Endothelial cell of umbilical vein (primary cell): Measurements from ENCODE around the gene S100A10. TPM values are rescaled to one million over a fixed set of nuclear protein-coding genes. Genes with fewer than 3 reads are reported as not detected.

Source experiments
- BruUV-seq: library from RNA; stranded (reverse); fragments of 400-500 nt; replicated peaks from 2 replicates; lab custom pipeline; 2021; lab: Mats Ljungman, UMichigan
- CTCF ChIA-PET: fragments of 300-600, 350-600 bp; sonication (Branson Sonifier 250); formaldehyde crosslinking; loops from one replicate; lab custom pipeline; 2021; ENCODE audit warnings: antibody characterized with exemption, inconsistent platforms; lab: Charles Lee
- POLR2A ChIA-PET: fragments of 300-600, 350-600 bp; sonication (Branson Sonifier 250); formaldehyde crosslinking; loops from one replicate; lab custom pipeline; 2021; ENCODE audit warnings: antibody characterized with exemption, inconsistent platforms; lab: Charles Lee
- DNase-seq: peaks from one replicate; pipeline ENCODE4 v3.0.0-alpha.2; 2011; ENCODE audit warnings: low read depth, low spot score
- FAIRE-seq: peaks from 2 replicates; lab custom pipeline; 2011; peaks lifted over from hg19 to GRCh38; lab: Jason Lieb, UNC
- H2AFZ ChIP-seq: 2 replicates; pipeline ENCODE4 v1.6.0; 2012; ENCODE audit warnings: low read depth, low read length, control low read depth, inconsistent platforms
- H3K27ac ChIP-seq: 2 replicates; pipeline ENCODE4 v1.5.1; 2011; ENCODE audit warnings: low read depth, mild to moderate bottlenecking, control low read depth, low read length, moderate library complexity; ENCODE audit not compliant: insufficient read depth
- H3K27me3 ChIP-seq, 2 experiments: 2 replicates each; pipeline versions ENCODE4 v1.6.0 to v1.6.1; 2011; ENCODE audit warnings: low read length in 2 of 2, mixed read lengths in 1 of 2; ENCODE audit not compliant: control insufficient read depth in 2 of 2, insufficient read depth in 2 of 2
- H3K36me3 ChIP-seq, 2 experiments: 2 replicates in 1 of 2; 3 replicates in 1 of 2; pipeline ENCODE4 v1.5.1; 2011; ENCODE audit warnings: low read length in 2 of 2, mild to moderate bottlenecking in 1 of 2, moderate library complexity in 1 of 2; ENCODE audit not compliant: control insufficient read depth in 2 of 2, insufficient read depth in 2 of 2; ENCODE audit errors: extremely low read depth in 1 of 2
- H3K4me1 ChIP-seq: 3 replicates; pipeline ENCODE4 v1.5.1; 2011; ENCODE audit warnings: mild to moderate bottlenecking, low read length; ENCODE audit not compliant: control insufficient read depth, insufficient read depth; ENCODE audit errors: extremely low read depth
- H3K4me2 ChIP-seq: 2 replicates; pipeline ENCODE4 v1.6.1; 2011; ENCODE audit warnings: low read length, control low read depth, mixed read lengths; ENCODE audit not compliant: insufficient read depth
- H3K4me3 ChIP-seq, 3 experiments: fragments of 200-600 bp in 1 of 3; sonication (generic), shearing (Covaris generic) in 1 of 3; replicated peaks in 1 of 3; 2 replicates each; pipeline ENCODE4 v1.5.1; 2011 to 2016; ENCODE audit warnings: control low read depth in 3 of 3, low read length in 3 of 3, mild to moderate bottlenecking in 2 of 3, inconsistent platforms in 1 of 3, low read depth in 1 of 3, moderate library complexity in 1 of 3; ENCODE audit not compliant: insufficient read depth in 1 of 3
- H3K79me2 ChIP-seq: 2 replicates; pipeline ENCODE4 v1.6.0; 2012; ENCODE audit warnings: low read length, inconsistent platforms; ENCODE audit not compliant: control insufficient read depth, insufficient read depth
- H3K9ac ChIP-seq: replicated peaks from 2 replicates; pipeline ENCODE3; 2011; ENCODE audit warnings: low read length, control low read depth; ENCODE audit not compliant: insufficient read depth; ENCODE audit errors: extremely low read depth
- H3K9me1 ChIP-seq: replicated peaks from 3 replicates; pipeline ENCODE4 v1.6.0; 2011; ENCODE audit warnings: mild to moderate bottlenecking, low read length; ENCODE audit not compliant: control insufficient read depth, insufficient read depth; ENCODE audit errors: extremely low read depth
- H3K9me3 ChIP-seq: replicated peaks from 2 replicates; pipeline ENCODE4 v1.5.1; 2012; ENCODE audit warnings: low read length, inconsistent platforms; ENCODE audit not compliant: control insufficient read depth, insufficient read depth
- H4K20me1 ChIP-seq: replicated peaks from 2 replicates; pipeline ENCODE3; 2011; ENCODE audit warnings: mild to moderate bottlenecking, low read length; ENCODE audit not compliant: control insufficient read depth, insufficient read depth; ENCODE audit errors: extremely low read depth
- EZH2 ChIP-seq: IDR thresholded peaks from 2 replicates; pipeline ENCODE4 v1.6.1; 2012; ENCODE audit warnings: borderline replicate concordance, low read depth, mild to moderate bottlenecking, moderate library complexity, low read length, inconsistent platforms; ENCODE audit not compliant: severe bottlenecking
- FOS ChIP-seq: IDR thresholded peaks from 2 replicates; pipeline ENCODE4 v1.6.1; 2011; ENCODE audit warnings: mild to moderate bottlenecking, low read length, moderate library complexity, borderline replicate concordance; ENCODE audit not compliant: insufficient read depth
- GATA2 ChIP-seq: IDR thresholded peaks from 2 replicates; pipeline ENCODE4 v1.7.0; 2011; ENCODE audit warnings: low read depth, mild to moderate bottlenecking, moderate library complexity, mixed read lengths, low read length; ENCODE audit not compliant: insufficient read length, insufficient read depth
- JUN ChIP-seq: IDR thresholded peaks from 2 replicates; pipeline ENCODE4 v1.6.1; 2011; ENCODE audit warnings: borderline replicate concordance, low read depth; ENCODE audit not compliant: insufficient read length, insufficient read depth
- MYC ChIP-seq: IDR thresholded peaks from one replicate; pipeline ENCODE4 v1.6.1; 2011; ENCODE audit warnings: mild to moderate bottlenecking, low read depth, low read length
- POLR2A ChIP-seq: IDR thresholded peaks from 2 replicates; pipeline ENCODE4 v1.6.1; 2012; ENCODE audit warnings: low read depth, mild to moderate bottlenecking, control low read depth, low read length
- POLR2AphosphoS5 ChIP-seq: IDR thresholded peaks from 2 replicates; pipeline ENCODE4 v1.6.1; 2012; ENCODE audit warnings: low read depth, mild to moderate bottlenecking, control low read depth, low read length, moderate library complexity; ENCODE audit not compliant: insufficient read depth
- dilution Hi-C: fragments of 300-500 bp; cut with MboI; formaldehyde crosslinking; loops from one replicate; pipeline ENCODE4 v1.15.0; 2019; ENCODE audit warnings: low sequenced_read_pairs; ENCODE audit not compliant: extremely low pct_ligation_motif_present
- intact Hi-C: fragments of 100-400 bp; cut with micrococcal nuclease; formaldehyde crosslinking; loops from one replicate; pipeline ENCODE4 v1.10.0; 2022
- polyA plus RNA-seq, 4 experiments: library from polyadenylated mRNA; depleted of rRNA in 3 of 4; stranded (reverse) in 3 of 4; unstranded in 1 of 4; fragments of >200 nt; gene quantifications; 2 replicates each; pipeline versions ENCODE4 v1.2.1 to v1.2.3, GENCODE V29; 2011 to 2012; ENCODE audit warnings: missing spikeins in 1 of 4
- total RNA-seq: library from RNA; stranded (reverse); gene quantifications from 2 replicates; pipeline ENCODE4 v1.2.3, GENCODE V29; 2021
- TF ChIP-seq, protein P1 (sequence below), 2 donors: IDR thresholded peaks; 1 replicate in 1 of 2; 2 replicates in 1 of 2; pipeline ENCODE4 v1.5.1; 2011; ENCODE audit warnings: low read length in 2 of 2, mild to moderate bottlenecking in 2 of 2, moderate library complexity in 2 of 2, control low read depth in 1 of 2, inconsistent platforms in 1 of 2, low read depth in 1 of 2; ENCODE audit not compliant: insufficient read depth in 1 of 2; ENCODE audit errors: extremely low read depth in 1 of 2
- TF ChIP-seq, protein P2 (sequence below): IDR thresholded peaks from 2 replicates; pipeline ENCODE4 v1.6.1; 2011; ENCODE audit not compliant: insufficient read depth, insufficient read length

S100A10 gene
- total and polyA plus RNA-seq, 2 donors (not counting 3 experiments of a cell fraction or from before 2014, with no cell fraction given): 76.8 to 779 TPM

DNA sequence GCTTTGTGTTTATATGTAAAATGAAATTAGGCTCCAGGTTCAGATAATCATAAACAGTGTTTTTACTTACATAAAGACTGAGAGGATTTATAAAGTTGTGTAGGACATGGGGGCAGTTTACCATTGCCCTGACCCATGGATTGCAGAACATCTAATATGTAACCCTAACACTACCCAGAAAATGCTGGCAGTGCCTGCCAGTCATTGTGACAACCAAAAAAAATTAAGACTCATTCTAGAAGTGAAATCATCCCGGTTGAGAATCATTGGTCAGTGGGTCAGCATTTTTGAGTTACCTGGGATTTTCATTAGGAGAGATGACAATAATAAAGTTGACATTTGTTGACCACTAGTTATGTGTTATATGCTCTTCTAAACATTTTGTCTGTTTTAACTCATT, 53.1 kb downstream of the S100A10 start:
- no peak for FAIRE-seq
- H3K9me1 ChIP-seq: no peaks in the 10 kb centered on the region
- intact Hi-C loops (no loop called here), dilution Hi-C loops (no loop called here)
- H3K36me3 ChIP-seq: no peaks in the 10 kb centered on the region
- no peak overlapping the region for H3K9ac ChIP-seq
- peaks cover 4% of the 10 kb centered on the region for H3K4me1 ChIP-seq
- H2AFZ ChIP-seq: no peak overlapping the region
- H3K9me3 ChIP-seq: no peaks in the 10 kb centered on the region
- no TSS peak for BruUV-seq
- POLR2A ChIA-PET: no interaction called here
- H4K20me1 ChIP-seq: no peaks in the 10 kb centered on the region
- H3K4me3 ChIP-seq: no peak overlapping the region
- no peaks in the 10 kb centered on the region for H3K79me2 ChIP-seq
- TF ChIP-seq POLR2A (no peak), JUN (no peak)
- no peak overlapping the region for H3K4me2 ChIP-seq
- no peaks in the 10 kb centered on the region for H3K27me3 ChIP-seq
- no peak overlapping the region for H3K27ac ChIP-seq
- DNase-seq: no peak
- CTCF ChIA-PET: interaction anchor here (1.1 to 13.1 kb wide), 3 partner anchors 28 to 73 kb away, joined by 3 to 572 read pairs (median 17); partner anchors contain the start of gene S100A10

DNA sequence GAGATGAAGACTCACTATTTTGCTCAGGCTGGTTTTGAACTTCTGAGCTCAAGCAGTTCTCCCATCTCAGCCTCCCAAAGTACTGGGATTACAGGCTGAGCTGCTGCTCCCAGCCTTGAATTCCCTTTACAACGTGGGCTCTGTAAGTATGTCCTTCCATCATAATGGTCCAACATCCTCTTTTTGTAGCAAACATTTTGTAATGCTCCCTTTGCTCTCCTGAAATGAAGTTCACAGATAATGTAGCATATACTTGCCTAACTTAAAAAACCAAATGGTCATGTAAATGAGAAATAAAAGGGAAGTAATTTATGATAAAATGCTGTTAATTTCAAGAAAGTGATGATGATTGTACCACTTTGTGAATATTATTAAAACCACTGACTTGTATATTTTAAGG, 53.9 kb downstream of the S100A10 start:
- Histone ChIP-seq H3K9me3 (no peaks in the 10 kb centered on the region), H3K36me3 (no peaks in the 10 kb centered on the region), H3K9ac (no peak overlapping the region), H3K9me1 (no peaks in the 10 kb centered on the region), H3K4me3 (no peak overlapping the region), H2AFZ (no peak overlapping the region), H3K27me3 (no peaks in the 10 kb centered on the region), H3K4me2 (no peak overlapping the region), H3K79me2 (no peaks in the 10 kb centered on the region), H4K20me1 (no peaks in the 10 kb centered on the region), H3K27ac (no peak overlapping the region), H3K4me1 (peaks cover 6% of the 10 kb centered on the region)
- FAIRE-seq: no peak
- no peak for DNase-seq
- ChIA-PET CTCF (interaction anchor here (1.1 to 13.1 kb wide), 5 partner anchors 15 to 74 kb away, joined by 3 to 572 read pairs (median 4); partner anchors contain the start of gene S100A10), POLR2A (no interaction called here)
- BruUV-seq: no TSS peak
- TF ChIP-seq, protein P1, sequence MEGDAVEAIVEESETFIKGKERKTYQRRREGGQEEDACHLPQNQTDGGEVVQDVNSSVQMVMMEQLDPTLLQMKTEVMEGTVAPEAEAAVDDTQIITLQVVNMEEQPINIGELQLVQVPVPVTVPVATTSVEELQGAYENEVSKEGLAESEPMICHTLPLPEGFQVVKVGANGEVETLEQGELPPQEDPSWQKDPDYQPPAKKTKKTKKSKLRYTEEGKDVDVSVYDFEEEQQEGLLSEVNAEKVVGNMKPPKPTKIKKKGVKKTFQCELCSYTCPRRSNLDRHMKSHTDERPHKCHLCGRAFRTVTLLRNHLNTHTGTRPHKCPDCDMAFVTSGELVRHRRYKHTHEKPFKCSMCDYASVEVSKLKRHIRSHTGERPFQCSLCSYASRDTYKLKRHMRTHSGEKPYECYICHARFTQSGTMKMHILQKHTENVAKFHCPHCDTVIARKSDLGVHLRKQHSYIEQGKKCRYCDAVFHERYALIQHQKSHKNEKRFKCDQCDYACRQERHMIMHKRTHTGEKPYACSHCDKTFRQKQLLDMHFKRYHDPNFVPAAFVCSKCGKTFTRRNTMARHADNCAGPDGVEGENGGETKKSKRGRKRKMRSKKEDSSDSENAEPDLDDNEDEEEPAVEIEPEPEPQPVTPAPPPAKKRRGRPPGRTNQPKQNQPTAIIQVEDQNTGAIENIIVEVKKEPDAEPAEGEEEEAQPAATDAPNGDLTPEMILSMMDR (IDR thresholded peaks at IDR 0.05; ENCODE audit: extremely low read depth in 1 of 2, insufficient read depth in 1 of 2, low read depth in 1 of 2, low read length in 2 of 2): no peak
- TF ChIP-seq JUN: no peak
- no peak for TF ChIP-seq EZH2
- TF ChIP-seq, protein P2, sequence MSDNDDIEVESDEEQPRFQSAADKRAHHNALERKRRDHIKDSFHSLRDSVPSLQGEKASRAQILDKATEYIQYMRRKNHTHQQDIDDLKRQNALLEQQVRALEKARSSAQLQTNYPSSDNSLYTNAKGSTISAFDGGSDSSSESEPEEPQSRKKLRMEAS: no peak
- TF ChIP-seq GATA2: no peak
- no peak for TF ChIP-seq POLR2AphosphoS5
- TF ChIP-seq FOS: no peak
- TF ChIP-seq MYC: no peak
- no peak for TF ChIP-seq POLR2A
- intact Hi-C loops: loop anchor here (10.0 kb wide), 1 partner anchor 245 kb away; no protein-coding TSS in a partner anchor
- dilution Hi-C loops: no loop called here
